Suprapubic skin (tissue), 3 donors: ENCODE results near the gene MOXD1.

ENCODE experiments used
- CTCF ChIP-seq, 2 donors: fragments of 200-600 bp in 1 of 2; fragments of 450-650 bp in 1 of 2; sonication (generic) in 1 of 2; IDR thresholded peaks; one replicate each; pipeline ENCODE4 v1.5.1; 2016 to 2019; ENCODE audit warnings: antibody characterized with exemption in 2 of 2, mild to moderate bottlenecking in 1 of 2, moderate library complexity in 1 of 2
- POLR2A ChIP-seq, 2 donors: fragments of 450-650 bp; IDR thresholded peaks; one replicate each; pipeline ENCODE4 v1.6.1; 2017; ENCODE audit warnings: antibody characterized with exemption in 2 of 2, mild to moderate bottlenecking in 2 of 2, moderate library complexity in 2 of 2

GRCh38 chr6:132410830-132411229, 9.6 kb upstream of the MOXD1 start:
- TF ChIP-seq CTCF (IDR thresholded peaks at IDR 0.05), result no peak
- no peak for TF ChIP-seq POLR2A (IDR thresholded peaks at IDR 0.05)
